Colon (tissue), 2 donors: Measurements from ENCODE around the gene PRM1.
"Not testable (repeated sequence)": the region's sequence is repeated elsewhere in the genome, so short reads cannot be mapped to it uniquely, and the experiment has no call there.

Source experiments
- FAIRE-seq: peaks from 2 replicates; lab custom pipeline; 2012; peaks lifted over from hg19 to GRCh38; lab: Jason Lieb, UNC
- donor health status: control.
- donor health status: control.

Gene PRM1

GRCh38 chr16:11297492-11298142, 16.5 kb upstream of the PRM1 start:
- no peak for FAIRE-seq

- no peak for FAIRE-seq
These were observed 15.8 kb upstream of the PRM1 start for GRCh38 chr16:11296706-11297491.

- no peak for FAIRE-seq
These were observed 15.2 kb upstream of the PRM1 start for GRCh38 chr16:11296351-11296705.

- FAIRE-seq, result no peak
These were observed 14.5 kb upstream of the PRM1 start for GRCh38 chr16:11295672-11296071.

GRCh38 chr16:11292076-11292748, 11.1 kb upstream of the PRM1 start:
- no peak for FAIRE-seq

GRCh38 chr16:11291091-11291703, 10.1 kb upstream of the PRM1 start:
- FAIRE-seq, result no peak

- FAIRE-seq, result no peak
These were observed 9.2 kb upstream of the PRM1 start for GRCh38 chr16:11290102-11290893.

- FAIRE-seq, result not testable (repeated sequence)
These were observed 8.6 kb upstream of the PRM1 start for GRCh38 chr16:11289696-11290095.

GRCh38 chr16:11289202-11289601, 8.1 kb upstream of the PRM1 start:
- no peak for FAIRE-seq

GRCh38 chr16:11285842-11286241, 4.7 kb upstream of the PRM1 start:
- FAIRE-seq, result no peak

- FAIRE-seq, result no peak
These were observed 2.7 kb upstream of the PRM1 start for GRCh38 chr16:11283820-11284248.

- no peak for FAIRE-seq
These were observed 2.2 kb downstream of the PRM1 start for GRCh38 chr16:11278681-11279628.

GRCh38 chr16:11277607-11278337, 3.4 kb downstream of the PRM1 start:
- no peak for FAIRE-seq

- no peak for FAIRE-seq
These were observed 4.1 kb downstream of the PRM1 start for GRCh38 chr16:11276896-11277593.

- FAIRE-seq, result no peak
These were observed 4.8 kb downstream of the PRM1 start, which contains the start of gene PRM2 for GRCh38 chr16:11276143-11276895. PRM2 (minus strand) TSS chr16:11276480; CDS start chr16:11276370, 110 bp downstream.

GRCh38 chr16:11274964-11275363, 6.2 kb downstream of the PRM1 start:
- FAIRE-seq, result no peak

- no peak for FAIRE-seq
These were observed 7.3 kb downstream of the PRM1 start for GRCh38 chr16:11273721-11274324.
